Measurements from ENCODE around the gene ICE2. TPM values are rescaled to one million over a fixed set of nuclear protein-coding genes. Genes with fewer than 3 reads are reported as not detected.

ICE2 gene
- total RNA-seq, 4 donors from 2014 or later: 14.6 to 34.9 (median 23.8) TPM

DNA sequence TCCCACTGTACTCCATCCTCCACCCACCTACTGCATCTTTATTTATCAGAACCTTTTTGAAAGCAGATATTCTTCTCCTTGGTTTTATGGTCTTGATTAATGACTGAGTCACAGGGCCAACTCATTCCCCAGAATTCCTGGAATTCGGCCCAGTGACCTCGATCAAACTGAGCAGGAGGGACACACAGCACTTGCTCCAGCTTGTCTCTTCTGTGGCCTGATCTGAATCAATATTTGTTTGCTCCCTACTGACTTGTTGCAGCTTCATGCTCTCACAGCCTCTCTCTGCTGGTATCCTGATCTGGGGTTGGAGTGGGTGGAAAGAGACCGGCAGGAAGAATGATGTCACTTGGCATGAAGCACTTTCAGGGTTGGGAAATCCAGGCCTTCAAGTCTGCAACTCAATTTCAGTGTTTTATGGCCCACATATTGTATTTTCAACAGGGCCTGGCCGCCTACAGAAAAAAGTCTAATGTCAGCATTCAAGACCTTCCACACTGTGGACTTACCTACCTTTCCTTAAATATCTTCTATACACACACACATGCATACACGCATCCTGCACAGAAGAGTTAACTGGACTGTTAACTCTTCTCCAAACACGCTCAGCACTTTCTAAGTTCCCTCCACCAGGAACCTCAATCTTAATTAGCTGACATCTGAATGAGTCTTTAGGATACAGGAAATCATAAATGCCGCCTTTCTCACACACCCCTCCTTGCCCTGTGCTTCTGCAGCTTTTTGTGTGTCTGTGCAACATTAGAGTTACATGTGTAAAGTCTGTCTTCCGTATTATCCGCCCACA, 85.8 kb downstream of the ICE2 start:
- no peaks in the 10 kb centered on the region for H3K9me3 ChIP-seq
- TF ChIP-seq POLR2A (IDR thresholded peaks at IDR 0.05) (no peak), POLR2AphosphoS5 (IDR thresholded peaks at IDR 0.05) (peak; percentile 85)
- peaks cover 30 to 89% (median 53%) of the 10 kb centered on the region in 3 donors for H3K4me1 ChIP-seq
- 13 to 20% methylated on average over 8 to 9 of the region's 9 CpGs for WGBS, 2 donors (ENCODE audit: low coverage in 1 of 2)
- ATAC-seq: peak; percentile 63
- H3K36me3 ChIP-seq: peaks cover 0 to 5% of the 10 kb centered on the region in 2 donors
- H3K27ac ChIP-seq: peak overlapping the region; percentile 69 to 97 (median 90)
- peak overlapping the region in 1 of 2 donors; percentile 23 for H3K4me3 ChIP-seq
- H3K27me3 ChIP-seq: no peaks in the 10 kb centered on the region

GRCh38 chr15:60392601-60392985, 86.3 kb downstream of the ICE2 start:
- no peak for ATAC-seq
- WGBS, 2 donors (ENCODE audit: low coverage in 1 of 2): 10 to 43% methylated on average over 3 of the region's 3 CpGs
- Histone ChIP-seq H3K4me3 (peak overlapping the region in 1 of 2 donors; percentile 23), H3K36me3 (peaks cover 0 to 5% of the 10 kb centered on the region in 2 donors), H3K4me1 (peaks cover 30 to 91% (median 53%) of the 10 kb centered on the region in 3 donors), H3K27ac (peak overlapping the region; percentile 55 to 97 (median 78)), H3K9me3 (no peaks in the 10 kb centered on the region), H3K27me3 (no peaks in the 10 kb centered on the region)
- TF ChIP-seq EP300 (IDR thresholded peaks at IDR 0.05): no peak
- no peak for TF ChIP-seq POLR2AphosphoS5 (IDR thresholded peaks at IDR 0.05)
- TF ChIP-seq, protein P1, sequence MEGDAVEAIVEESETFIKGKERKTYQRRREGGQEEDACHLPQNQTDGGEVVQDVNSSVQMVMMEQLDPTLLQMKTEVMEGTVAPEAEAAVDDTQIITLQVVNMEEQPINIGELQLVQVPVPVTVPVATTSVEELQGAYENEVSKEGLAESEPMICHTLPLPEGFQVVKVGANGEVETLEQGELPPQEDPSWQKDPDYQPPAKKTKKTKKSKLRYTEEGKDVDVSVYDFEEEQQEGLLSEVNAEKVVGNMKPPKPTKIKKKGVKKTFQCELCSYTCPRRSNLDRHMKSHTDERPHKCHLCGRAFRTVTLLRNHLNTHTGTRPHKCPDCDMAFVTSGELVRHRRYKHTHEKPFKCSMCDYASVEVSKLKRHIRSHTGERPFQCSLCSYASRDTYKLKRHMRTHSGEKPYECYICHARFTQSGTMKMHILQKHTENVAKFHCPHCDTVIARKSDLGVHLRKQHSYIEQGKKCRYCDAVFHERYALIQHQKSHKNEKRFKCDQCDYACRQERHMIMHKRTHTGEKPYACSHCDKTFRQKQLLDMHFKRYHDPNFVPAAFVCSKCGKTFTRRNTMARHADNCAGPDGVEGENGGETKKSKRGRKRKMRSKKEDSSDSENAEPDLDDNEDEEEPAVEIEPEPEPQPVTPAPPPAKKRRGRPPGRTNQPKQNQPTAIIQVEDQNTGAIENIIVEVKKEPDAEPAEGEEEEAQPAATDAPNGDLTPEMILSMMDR (IDR thresholded peaks at IDR 0.05): no peak
- no peak for TF ChIP-seq POLR2A (IDR thresholded peaks at IDR 0.05)

- H3K4me3 ChIP-seq: no peak overlapping the region
- peaks cover 30 to 99% (median 53%) of the 10 kb centered on the region in 3 donors for H3K4me1 ChIP-seq
- 29 to 44% methylated on average over 4 of the region's 4 CpGs for WGBS, 2 donors (ENCODE audit: low coverage in 1 of 2)
Observed at GRCh38 chr15:60391722-60392315, 87.1 kb downstream of the ICE2 start.

DNA sequence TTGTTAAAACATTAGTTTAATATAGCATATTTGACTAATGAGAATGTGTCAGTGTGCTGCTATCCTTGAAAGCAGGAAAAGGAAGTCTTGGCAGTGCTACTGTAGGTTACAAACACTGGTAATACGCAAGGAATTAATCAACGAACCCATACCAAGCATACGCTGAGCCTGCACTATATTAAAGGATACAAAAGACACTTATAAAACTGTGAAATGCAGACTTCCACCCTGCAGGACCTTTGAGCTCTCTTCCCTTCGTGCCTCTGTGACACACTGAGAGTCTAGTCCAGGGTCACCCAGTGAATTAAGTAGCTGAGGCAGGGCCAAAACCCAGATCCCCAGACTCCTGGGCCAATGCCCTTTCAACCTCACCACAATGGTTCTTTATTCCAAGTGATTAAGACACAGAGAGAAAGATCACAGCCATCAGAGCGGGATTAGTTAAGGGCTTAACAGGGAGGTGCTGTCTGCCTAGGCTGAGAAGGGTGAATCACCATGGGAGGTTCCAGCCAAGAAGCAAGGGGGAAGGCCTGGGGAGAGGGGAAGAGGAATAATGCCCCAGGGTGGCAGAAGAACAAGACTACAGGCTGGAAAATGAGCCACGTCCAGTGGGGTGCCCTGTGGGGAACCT, 88.0 kb downstream of the ICE2 start:
- peak; percentile 73 for ATAC-seq
- 3 to 6% methylated on average over 5 to 6 of the region's 6 CpGs for WGBS, 2 donors (ENCODE audit: low coverage in 1 of 2)
- TF ChIP-seq POLR2AphosphoS5 (IDR thresholded peaks at IDR 0.05): peak; percentile 76
- no peak for TF ChIP-seq EP300 (IDR thresholded peaks at IDR 0.05)
- H3K36me3 ChIP-seq: peaks cover 0 to 5% of the 10 kb centered on the region in 2 donors
- no peak overlapping the region for H3K4me3 ChIP-seq
- H3K9me3 ChIP-seq: no peaks in the 10 kb centered on the region
- no peaks in the 10 kb centered on the region for H3K27me3 ChIP-seq
- peaks cover 30 to 99% (median 53%) of the 10 kb centered on the region in 3 donors for H3K4me1 ChIP-seq
- peak overlapping the region; percentile 62 to 97 (median 82) for H3K27ac ChIP-seq

More at GRCh38 chr15:60391722-60392315, 87.1 kb downstream of the ICE2 start:
- H3K36me3 ChIP-seq: peaks cover 0 to 5% of the 10 kb centered on the region in 2 donors
- no peak for TF ChIP-seq POLR2A (IDR thresholded peaks at IDR 0.05)
- TF ChIP-seq POLR2AphosphoS5 (IDR thresholded peaks at IDR 0.05): no peak
- TF ChIP-seq EP300 (IDR thresholded peaks at IDR 0.05): no peak
- TF ChIP-seq, protein P1 (IDR thresholded peaks at IDR 0.05): no peak
- H3K27ac ChIP-seq: peak overlapping the region; percentile 62 to 97 (median 82)
- ATAC-seq: no peak
- no peaks in the 10 kb centered on the region for H3K9me3 ChIP-seq
- no peaks in the 10 kb centered on the region for H3K27me3 ChIP-seq

GRCh38 chr15:60390231-60390630, 88.7 kb downstream of the ICE2 start:
- TF ChIP-seq, protein P1 (IDR thresholded peaks at IDR 0.05): no peak
- TF ChIP-seq EP300 (IDR thresholded peaks at IDR 0.05): no peak
- TF ChIP-seq POLR2AphosphoS5 (IDR thresholded peaks at IDR 0.05): no peak
- TF ChIP-seq POLR2A (IDR thresholded peaks at IDR 0.05): no peak
- peak overlapping the region in 3 of 4 donors; percentile 66 to 97 (median 97) for H3K27ac ChIP-seq
- H3K9me3 ChIP-seq: no peaks in the 10 kb centered on the region
- peaks cover 30 to 99% (median 46%) of the 10 kb centered on the region in 3 donors for H3K4me1 ChIP-seq
- no peak for ATAC-seq
- H3K36me3 ChIP-seq: peaks cover 0 to 4% of the 10 kb centered on the region in 2 donors
- H3K27me3 ChIP-seq: no peaks in the 10 kb centered on the region
- H3K4me3 ChIP-seq: no peak overlapping the region
- WGBS, 2 donors (ENCODE audit: low coverage in 1 of 2): 71 to 76% methylated on average over 3 to 5 of the region's 6 CpGs
